Stimulated activated CD4-positive, alpha-beta T cell treated with anti-CD3 and anti-CD28 coated beads, TNF-alpha, amount 100 ng/mL, for 1 hour (primary cell): ENCODE data around the gene EFNA1.

Experiments
- DNase-seq, 3 donors: peaks; one replicate each; pipeline ENCODE4 v3.0.0-alpha.2; 2020; ENCODE audit warnings: low read depth in 3 of 3, low spot score in 1 of 3

The EFNA1 gene

DNA sequence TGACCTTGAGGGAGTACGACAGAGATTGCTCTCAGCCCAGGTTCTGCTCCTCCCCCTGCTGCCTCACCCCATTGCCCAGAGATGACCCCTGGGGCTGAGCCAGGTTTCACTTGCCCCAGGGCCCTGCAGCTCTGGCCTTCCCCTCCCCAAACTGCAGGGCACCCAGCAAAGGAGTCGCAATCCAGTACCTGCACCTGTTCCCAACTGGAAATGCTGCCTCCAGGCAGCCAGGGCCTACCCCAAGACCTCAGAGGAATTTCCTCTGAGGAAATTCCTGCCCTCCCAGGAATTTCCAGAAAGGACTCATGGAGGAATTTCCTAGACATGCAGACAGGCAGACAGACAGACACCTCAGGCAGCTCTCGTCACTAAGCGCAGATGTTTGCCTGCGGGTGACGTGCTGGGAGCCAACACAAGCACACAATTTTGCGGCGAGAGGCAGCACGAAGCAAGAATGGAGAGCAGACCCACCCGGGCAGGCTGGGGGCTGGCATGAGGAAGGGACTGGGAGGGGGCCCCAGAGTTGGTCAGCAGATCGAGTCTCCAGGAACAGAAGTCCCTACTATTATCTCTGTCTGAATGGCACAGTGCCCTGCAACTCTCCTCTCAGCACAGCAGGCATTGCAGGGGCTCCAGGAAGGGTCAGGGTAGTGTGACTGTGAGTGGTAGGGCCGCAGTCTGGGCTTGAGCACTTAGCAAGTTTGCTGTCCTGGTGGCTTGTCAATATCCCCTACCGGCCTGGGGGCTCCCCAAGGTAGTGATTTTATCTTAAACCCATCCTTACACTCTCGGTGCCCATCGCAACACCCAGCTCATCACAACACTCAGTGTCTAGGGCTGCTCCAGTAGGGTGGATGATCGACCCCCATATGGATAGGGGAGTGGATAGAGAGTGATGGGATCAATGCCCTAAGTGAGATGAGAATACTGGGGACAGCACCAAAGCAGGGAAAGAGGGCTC lies 2.9 kb upstream of the EFNA1 start:
- no peak for DNase-seq

DNA sequence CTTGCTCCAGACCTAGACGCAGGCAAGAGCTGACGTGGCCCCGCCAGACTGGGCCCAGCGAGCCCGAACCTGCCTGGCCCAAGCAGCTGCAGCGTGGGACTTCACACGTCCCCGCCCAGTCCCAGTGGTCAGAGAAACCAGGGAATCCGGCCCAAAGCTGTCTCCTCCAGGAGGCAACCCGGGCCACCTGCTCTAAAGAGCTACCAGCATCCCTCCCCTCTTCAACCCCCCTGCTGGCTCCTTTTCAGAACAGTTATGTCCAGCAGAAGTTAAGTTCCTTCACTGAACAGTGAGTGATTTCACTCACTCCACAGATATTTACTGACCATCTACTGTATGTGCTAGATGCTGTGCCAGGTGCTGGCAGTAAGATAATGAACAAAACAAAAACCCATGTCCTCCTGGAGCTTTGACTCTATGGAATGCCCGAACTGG lies 2.1 kb upstream of the EFNA1 start:
- DNase-seq = no peak

- no peak for DNase-seq
Observed at GRCh38 chr1:155125946-155126555, 1.6 kb upstream of the EFNA1 start.

- no peak for DNase-seq
Observed at GRCh38 chr1:155126556-155127104, 1.0 kb upstream of the EFNA1 start.

DNA sequence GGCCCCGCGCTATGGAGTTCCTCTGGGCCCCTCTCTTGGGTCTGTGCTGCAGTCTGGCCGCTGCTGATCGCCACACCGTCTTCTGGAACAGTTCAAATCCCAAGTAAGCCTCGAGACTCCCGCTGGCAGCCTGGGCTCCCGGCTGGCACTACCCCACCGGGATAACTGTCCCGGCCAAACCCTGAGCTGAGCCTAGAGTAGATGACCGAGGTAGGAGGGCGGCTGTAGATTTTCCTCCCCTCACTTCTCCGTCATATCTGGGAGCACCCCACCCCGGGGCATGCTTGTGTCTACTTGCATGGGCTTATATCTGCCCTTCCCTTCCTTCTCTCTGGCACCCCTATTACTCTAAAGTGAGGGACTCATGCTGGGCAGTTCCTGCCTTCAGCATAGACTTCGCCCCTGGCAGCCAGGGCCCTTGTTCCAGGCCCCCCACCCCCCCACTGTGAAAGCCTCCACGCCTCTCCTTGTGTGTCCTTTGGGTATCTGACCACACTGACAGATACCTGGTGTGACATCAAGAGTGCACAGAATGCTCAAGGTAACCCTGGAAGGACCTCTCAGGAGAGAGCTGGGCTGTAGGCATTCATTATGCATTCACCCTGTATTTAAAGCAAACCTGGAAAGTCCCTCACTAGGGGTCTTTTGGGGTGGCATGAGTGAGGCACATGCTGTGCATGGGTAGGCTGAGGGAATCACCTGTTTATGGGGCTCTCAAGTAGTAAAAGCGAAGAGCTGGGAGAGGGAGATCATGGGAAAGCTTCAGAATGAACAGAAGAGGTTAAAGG lies 485 bp downstream of the EFNA1 start:
- no peak for DNase-seq

- no peak for DNase-seq
Observed at GRCh38 chr1:155128755-155129473, 1.2 kb downstream of the EFNA1 start.

DNA sequence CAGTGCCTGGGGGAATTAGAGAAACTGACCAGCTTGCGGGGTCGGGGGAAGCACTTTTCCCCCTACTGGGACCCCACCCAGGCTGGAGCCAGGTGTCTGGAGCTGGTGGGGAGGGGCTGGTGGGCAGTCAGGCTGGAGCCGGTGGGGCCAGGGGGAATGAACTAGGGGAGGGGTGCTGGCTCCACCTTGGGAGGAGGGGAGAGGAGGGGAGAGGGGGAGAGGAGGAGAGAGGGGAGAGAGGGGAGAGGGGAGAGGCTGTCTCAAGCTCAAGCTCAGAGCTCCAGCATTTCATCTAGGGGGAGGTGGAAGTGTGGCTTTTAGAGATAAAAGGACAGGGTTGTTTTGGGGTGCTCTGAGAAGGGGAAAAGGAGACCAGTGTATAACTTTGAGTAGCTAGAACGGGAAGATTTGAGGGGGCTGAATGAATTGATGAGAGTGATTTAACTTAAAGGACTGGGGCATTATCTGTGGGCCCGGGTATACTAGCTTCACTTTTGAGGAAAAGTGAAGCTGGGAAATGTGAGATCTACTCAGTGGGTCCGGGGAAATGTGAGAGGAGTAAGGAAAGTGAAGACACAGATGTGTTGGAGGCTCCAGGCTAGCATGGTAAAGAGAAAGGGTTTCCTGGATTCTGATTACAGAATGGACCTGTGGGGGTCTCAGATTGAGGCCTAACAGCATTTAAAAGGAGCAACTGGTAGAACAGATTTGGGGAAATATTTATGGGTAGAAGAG lies 2.8 kb downstream of the EFNA1 start:
- no peak for DNase-seq

DNA sequence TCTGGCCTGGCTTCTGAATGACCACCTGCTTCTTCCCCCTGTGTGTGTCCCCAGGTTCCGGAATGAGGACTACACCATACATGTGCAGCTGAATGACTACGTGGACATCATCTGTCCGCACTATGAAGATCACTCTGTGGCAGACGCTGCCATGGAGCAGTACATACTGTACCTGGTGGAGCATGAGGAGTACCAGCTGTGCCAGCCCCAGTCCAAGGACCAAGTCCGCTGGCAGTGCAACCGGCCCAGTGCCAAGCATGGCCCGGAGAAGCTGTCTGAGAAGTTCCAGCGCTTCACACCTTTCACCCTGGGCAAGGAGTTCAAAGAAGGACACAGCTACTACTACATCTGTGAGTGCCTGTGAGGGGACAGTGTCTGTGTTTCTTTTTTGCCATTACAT lies 3.6 kb downstream of the EFNA1 start:
- DNase-seq = no peak

DNA sequence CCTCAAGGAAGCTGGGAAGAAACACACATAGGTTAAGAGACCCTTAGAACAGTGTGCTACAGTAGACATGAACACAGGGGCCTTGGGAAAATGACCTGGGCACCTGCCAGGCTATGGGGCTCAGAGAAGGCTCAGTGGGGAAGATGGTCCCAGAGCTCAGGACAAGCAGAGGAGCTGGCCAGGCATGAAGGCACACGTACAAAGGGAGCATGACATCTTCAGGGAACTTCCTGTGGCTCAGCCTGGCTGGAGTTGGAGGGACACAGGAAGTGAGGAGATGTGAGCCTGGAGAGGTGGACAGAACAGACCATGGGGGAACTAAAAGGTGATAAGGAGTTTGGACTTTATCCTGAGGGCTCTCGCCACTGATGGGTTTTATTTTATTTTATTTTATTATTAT lies 4.2 kb downstream of the EFNA1 start:
- no peak for DNase-seq

- DNase-seq = no peak
Observed at GRCh38 chr1:155133799-155134281, 6.2 kb downstream of the EFNA1 start.

DNA sequence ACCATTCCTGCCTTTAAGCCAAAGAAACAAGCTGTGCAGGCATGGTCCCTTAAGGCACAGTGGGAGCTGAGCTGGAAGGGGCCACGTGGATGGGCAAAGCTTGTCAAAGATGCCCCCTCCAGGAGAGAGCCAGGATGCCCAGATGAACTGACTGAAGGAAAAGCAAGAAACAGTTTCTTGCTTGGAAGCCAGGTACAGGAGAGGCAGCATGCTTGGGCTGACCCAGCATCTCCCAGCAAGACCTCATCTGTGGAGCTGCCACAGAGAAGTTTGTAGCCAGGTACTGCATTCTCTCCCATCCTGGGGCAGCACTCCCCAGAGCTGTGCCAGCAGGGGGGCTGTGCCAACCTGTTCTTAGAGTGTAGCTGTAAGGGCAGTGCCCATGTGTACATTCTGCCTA lies 6.6 kb downstream of the EFNA1 start:
- no peak for DNase-seq

DNA sequence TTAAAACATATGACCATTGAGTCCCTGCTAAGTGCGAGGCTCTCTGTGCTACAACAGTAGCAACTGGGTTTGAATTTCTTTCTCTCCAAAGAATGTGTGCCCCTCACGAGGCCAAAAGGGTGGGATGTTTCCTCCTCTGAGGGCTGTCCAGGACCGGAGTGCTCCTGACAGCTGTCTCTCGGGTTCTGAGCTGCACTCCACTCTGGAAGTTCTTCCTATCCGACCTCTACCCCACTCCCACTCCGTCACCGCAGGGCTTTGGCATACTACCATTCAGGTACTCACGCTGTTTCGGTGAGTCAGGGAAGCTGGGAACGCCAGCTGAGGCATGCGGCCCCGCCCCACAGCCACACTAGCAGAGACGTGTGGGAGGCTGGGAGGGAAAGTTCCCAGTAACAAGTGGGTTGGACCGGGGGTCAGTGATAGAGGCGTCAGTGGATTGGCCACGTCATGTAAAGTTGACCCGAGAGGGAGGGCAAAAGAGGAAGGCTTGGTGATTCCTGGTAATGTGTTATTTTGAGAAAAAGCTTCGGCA lies 7.3 kb downstream of the EFNA1 start:
- DNase-seq = peak in 1 of 3 donors; percentile 62

- peak; percentile 75 to 87 (median 79) for DNase-seq
Observed at GRCh38 chr1:155135415-155136028, 7.8 kb downstream of the EFNA1 start, which contains the start of gene SLC50A1. SLC50A1 (plus strand) TSS chr1:155135852; CDS start chr1:155135912, 60 bp downstream.

DNA sequence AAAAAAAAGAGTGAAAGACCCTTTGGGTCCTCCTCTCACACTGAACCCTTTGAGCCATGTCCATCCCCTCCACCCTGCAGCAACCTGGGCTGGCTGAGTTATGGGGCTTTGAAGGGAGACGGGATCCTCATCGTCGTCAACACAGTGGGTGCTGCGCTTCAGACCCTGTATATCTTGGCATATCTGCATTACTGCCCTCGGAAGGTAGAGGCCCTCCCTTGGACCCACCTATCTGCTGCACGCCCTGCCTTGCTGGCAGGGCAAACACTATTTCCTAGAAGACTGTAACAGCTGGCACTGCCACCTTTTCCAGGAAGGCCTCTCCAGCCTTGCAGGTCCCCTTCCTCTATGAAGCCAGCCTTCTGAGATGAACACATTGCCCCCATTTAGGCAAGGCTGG lies 9.1 kb downstream of the EFNA1 start:
- no peak for DNase-seq

- no peak for DNase-seq
Observed at GRCh38 chr1:155137154-155137949, 9.7 kb downstream of the EFNA1 start.

GRCh38 chr1:155139895-155140629 lies 12.4 kb downstream of the EFNA1 start, which contains the start of gene DPM3:
DPM3 (minus strand) TSS chr1:155140531; CDS start chr1:155140240, 291 bp downstream.
- peak; percentile 53 to 83 (median 68) for DNase-seq

- DNase-seq = no peak
Observed at GRCh38 chr1:155140630-155140953, 12.9 kb downstream of the EFNA1 start.

GRCh38 chr1:155141749-155142148 lies 14.1 kb downstream of the EFNA1 start:
- no peak for DNase-seq
